Sciatic nerve (tissue), 1 donor: Measurements from ENCODE around the gene NR0B2. TPM values are rescaled to one million over a fixed set of nuclear protein-coding genes. Genes with fewer than 3 reads are reported as not detected.

ENCODE experiments used
- total RNA-seq: library from RNA; stranded (reverse); fragmentation: NEBNext Ultra II Directional; extraction: Animal tissue kit (Norgen Biotek cat#: 25700); gene quantifications from one replicate; pipeline ENCODE4 v1.2.1, GENCODE V29; 2021
- donor health status: DM: no; HTN: no; CAD: no.

Gene NR0B2
- total RNA-seq, 1 donor from 2014 or later = not detected

Other genes starting within 250 kb of the NR0B2 start
- 83.8 TPM for gene ARID1A, start 218.0 kb downstream of the NR0B2 start, total RNA-seq
- gene PIGV, start 126.0 kb downstream of the NR0B2 start, total RNA-seq = 10.6 TPM
- 21.2 TPM for gene ZDHHC18, start 87.3 kb downstream of the NR0B2 start, total RNA-seq
- gene SFN, start 50.8 kb downstream of the NR0B2 start, total RNA-seq = 0.53 TPM
- 22.7 TPM for gene GPN2, start 23.7 kb downstream of the NR0B2 start, total RNA-seq
- gene GPATCH3, start 13.5 kb downstream of the NR0B2 start, total RNA-seq = 12.3 TPM
- 58.4 TPM for gene NUDC, start 7.8 kb upstream of the NR0B2 start, total RNA-seq
- gene KDF1, start 46.5 kb upstream of the NR0B2 start, total RNA-seq = not detected
- gene TRNP1, start 79.7 kb upstream of the NR0B2 start, total RNA-seq = 22.7 TPM
- gene TENT5B, start 98.9 kb upstream of the NR0B2 start, total RNA-seq = 2.3 TPM
- gene SLC9A1, start 241.2 kb upstream of the NR0B2 start, total RNA-seq = 17.3 TPM